HCT116 (cell line): Measurements from ENCODE around the gene CEP20. TPM values are rescaled to one million over a fixed set of nuclear protein-coding genes. Genes with fewer than 3 reads are reported as not detected.
A peak's percentile ranks its signal among the peaks of the same experiment; 100 is the strongest.

ENCODE experiments used
- ATAC-seq: fragments of 200-7000 bp; cut with Tn5 transposase; 2 replicates; pipeline ENCODE4 v1.9.1; 2020; ENCODE audit warnings: mild to moderate bottlenecking, moderate library complexity
- Bru-seq: library from RNA; stranded (reverse); fragments of 400-500 nt; gene quantifications from one replicate; lab custom pipeline; 2021; lab: Mats Ljungman, UMichigan
- BruChase-seq, 2 experiments: library from RNA; stranded (reverse); fragments of 400-500 nt; gene quantifications; one replicate each; lab custom pipeline; 2021; lab: Mats Ljungman, UMichigan
- BruUV-seq: library from RNA; stranded (reverse); fragments of 400-500 nt; replicated peaks from 2 replicates; lab custom pipeline; 2021; lab: Mats Ljungman, UMichigan
- CTCF ChIA-PET: fragments of 300-600 bp; sonication (Branson Sonifier 250); formaldehyde crosslinking; loops from one replicate; lab custom pipeline; 2021; ENCODE audit warnings: antibody characterized with exemption; lab: Charles Lee
- POLR2A ChIA-PET: fragments of 300-600, 350-600 bp; sonication (Branson Sonifier 250); formaldehyde crosslinking; loops from one replicate; lab custom pipeline; 2021; ENCODE audit warnings: antibody characterized with exemption; lab: Charles Lee
- RAD21 ChIA-PET, 2 experiments: fragments of 300-600 bp; sonication (Branson Sonifier 250); formaldehyde crosslinking; loops; one replicate each; lab custom pipeline; 2023; ENCODE audit warnings: low total read pairs in 2 of 2; ENCODE audit not compliant: uncharacterized antibody in 2 of 2, unreplicated experiment in 2 of 2, low non-redundant PET in 1 of 2; lab: Charles Lee
- DNase-seq: peaks from one replicate; pipeline ENCODE4 v3.0.0-alpha.2; 2010; ENCODE audit warnings: low read depth, low spot score
- H2AFZ ChIP-seq: fragments of 200-600 bp; shearing (Covaris generic), sonication (generic); 2 replicates; pipeline ENCODE4 v1.6.1; 2017; ENCODE audit warnings: low read depth, mixed run types, mixed read lengths, antibody characterized with exemption, low read length; ENCODE audit not compliant: poor library complexity, severe bottlenecking
- H3K27ac ChIP-seq: 2 replicates; pipeline ENCODE4 v1.5.1; 2012; ENCODE audit warnings: low read depth, low read length
- H3K27me3 ChIP-seq: fragments of 200-600 bp; sonication (generic); 2 replicates; pipeline ENCODE4 v1.6.1; 2016; ENCODE audit warnings: mixed run types, low read length, mixed read lengths; ENCODE audit not compliant: insufficient read depth
- H3K36me3 ChIP-seq, 2 experiments: fragments of 200-500 bp in 1 of 2; fragments of 200-600 bp in 1 of 2; sonication (Bioruptor generic) in 1 of 2; sonication (generic) in 1 of 2; 2 replicates each; pipeline versions ENCODE4 v1.5.1 to v1.6.1; 2014 to 2016; ENCODE audit warnings: low read length in 2 of 2, inconsistent platforms in 1 of 2, mixed read lengths in 1 of 2, mixed run types in 1 of 2; ENCODE audit not compliant: insufficient read depth in 2 of 2, control insufficient read depth in 1 of 2
- H3K4me1 ChIP-seq, 2 experiments: fragments of 200-600 bp in 1 of 2; sonication (generic) in 1 of 2; 2 replicates each; pipeline versions ENCODE4 v1.5.1 to v1.6.1; 2012 to 2017; ENCODE audit warnings: low read length in 2 of 2, inconsistent platforms in 1 of 2, mild to moderate bottlenecking in 1 of 2, mixed read lengths in 1 of 2, mixed run types in 1 of 2, moderate library complexity in 1 of 2; ENCODE audit not compliant: insufficient read depth in 2 of 2, control insufficient read depth in 1 of 2
- H3K4me2 ChIP-seq: fragments of 200-600 bp; sonication (generic); 2 replicates; pipeline ENCODE4 v1.6.1; 2017; ENCODE audit warnings: mixed run types, low read length, mixed read lengths
- H3K4me3 ChIP-seq, 2 experiments: fragments of 200-600 bp in 1 of 2; sonication (generic) in 1 of 2; replicated peaks in 1 of 2; 2 replicates each; pipeline ENCODE4 v1.5.1; 2011 to 2016; ENCODE audit warnings: low read length in 2 of 2, control low read depth in 1 of 2, low read depth in 1 of 2, mild to moderate bottlenecking in 1 of 2, mixed read lengths in 1 of 2, mixed run types in 1 of 2
- H3K79me2 ChIP-seq: fragments of 200-600 bp; sonication (generic); 2 replicates; pipeline ENCODE4 v1.6.1; 2017; ENCODE audit warnings: mild to moderate bottlenecking, mixed run types, low read length, moderate library complexity, mixed read lengths; ENCODE audit not compliant: insufficient read depth
- H3K9ac ChIP-seq: fragments of 200-600 bp; sonication (generic); 2 replicates; pipeline ENCODE4 v1.6.1; 2016; ENCODE audit warnings: low read length, mixed read lengths
- H3K9me2 ChIP-seq: fragments of 200-600 bp; sonication (generic), shearing (Covaris generic); 2 replicates; pipeline ENCODE4 v1.6.1; 2017; ENCODE audit warnings: mixed run types, mild to moderate bottlenecking, moderate library complexity; ENCODE audit not compliant: insufficient read depth
- H3K9me3 ChIP-seq, 2 experiments: fragments of 200-500 bp in 1 of 2; fragments of 200-600 bp in 1 of 2; sonication (Bioruptor generic) in 1 of 2; sonication (generic) in 1 of 2; 2 replicates each; pipeline ENCODE4 v1.6.1; 2014 to 2017; ENCODE audit warnings: low read length in 2 of 2, mixed read lengths in 2 of 2, inconsistent platforms in 1 of 2, low read depth in 1 of 2, mild to moderate bottlenecking in 1 of 2, mixed run types in 1 of 2, moderate library complexity in 1 of 2; ENCODE audit not compliant: control insufficient read depth in 1 of 2, insufficient read depth in 1 of 2
- H4K20me1 ChIP-seq: fragments of 200-600 bp; sonication (generic), shearing (Covaris generic); 2 replicates; pipeline ENCODE4 v1.6.1; 2017; ENCODE audit warnings: mixed run types, mild to moderate bottlenecking, moderate library complexity; ENCODE audit not compliant: insufficient read depth
- CBX3 ChIP-seq: IDR thresholded peaks from 2 replicates; pipeline ENCODE4 v1.6.1; 2012; ENCODE audit warnings: low read depth
- CEBPB ChIP-seq: IDR thresholded peaks from 2 replicates; pipeline ENCODE4 v1.6.1; 2012; ENCODE audit warnings: low read depth
- EGR1 ChIP-seq: IDR thresholded peaks from 2 replicates; pipeline ENCODE4 v1.6.1; 2012; ENCODE audit warnings: low read depth
- ELF1 ChIP-seq: IDR thresholded peaks from 2 replicates; pipeline ENCODE4 v1.6.1; 2012; ENCODE audit warnings: low read depth, borderline replicate concordance
- EZH2phosphoT487 ChIP-seq: fragments of 200-600 bp; IDR thresholded peaks from 2 replicates; pipeline ENCODE4 v1.6.1; 2018; ENCODE audit warnings: antibody characterized with exemption, borderline replicate concordance
- FOSL1 ChIP-seq: IDR thresholded peaks from 2 replicates; pipeline ENCODE4 v1.6.1; 2012; ENCODE audit warnings: low read depth
- JUND ChIP-seq: IDR thresholded peaks from 2 replicates; pipeline ENCODE4 v1.6.1; 2012
- POLR2A ChIP-seq: IDR thresholded peaks from 2 replicates; pipeline ENCODE4 v1.7.0; 2011; ENCODE audit warnings: borderline replicate concordance; ENCODE audit not compliant: insufficient read depth, insufficient read length; ENCODE audit errors: extremely low read depth
- POLR2AphosphoS5 ChIP-seq: IDR thresholded peaks from 2 replicates; pipeline ENCODE4 v1.6.1; 2011; ENCODE audit warnings: mild to moderate bottlenecking, low read depth, low read length, moderate library complexity
- REST ChIP-seq: IDR thresholded peaks from 2 replicates; pipeline ENCODE4 v1.6.1; 2012; ENCODE audit warnings: low read depth
- SIN3A ChIP-seq: IDR thresholded peaks from 2 replicates; pipeline ENCODE4 v1.6.1; 2012; ENCODE audit warnings: low read depth
- SP1 ChIP-seq: IDR thresholded peaks from 2 replicates; pipeline ENCODE4 v1.6.1; 2012; ENCODE audit warnings: low read depth
- YY1 ChIP-seq: IDR thresholded peaks from 2 replicates; pipeline ENCODE4 v1.6.1; 2011; ENCODE audit warnings: low read length, low read depth, moderate library complexity, mild to moderate bottlenecking; ENCODE audit not compliant: insufficient replicate concordance; ENCODE audit errors: extremely low read depth
- ZBTB33 ChIP-seq: IDR thresholded peaks from 2 replicates; pipeline ENCODE4 v1.6.1; 2011; ENCODE audit warnings: mild to moderate bottlenecking, low read length, moderate library complexity; ENCODE audit not compliant: insufficient replicate concordance; ENCODE audit errors: extremely low read depth
- ZFX ChIP-seq: fragments of 450-650 bp; IDR thresholded peaks from 2 replicates; pipeline ENCODE4 v1.6.1; 2017
- ZNF274 ChIP-seq: fragments of 200-500 bp; sonication (Bioruptor generic); IDR thresholded peaks from 2 replicates; pipeline ENCODE4 v1.6.1; 2014; ENCODE audit warnings: mild to moderate bottlenecking, low read depth, low read length, inconsistent platforms
- intact Hi-C: fragments of 100-400 bp; cut with micrococcal nuclease; formaldehyde crosslinking; loops from 2 replicates; pipeline ENCODE4 v1.10.0; 2022
- long read RNA-seq: library from polyadenylated mRNA; unstranded; transcript quantifications from one replicate; pipeline ENCODE4 v2.0.0, GENCODE V29; 2021; ENCODE audit not compliant: unreplicated experiment
- polyA plus RNA-seq: library from polyadenylated mRNA; unstranded; fragments of >200 nt; gene quantifications from 2 replicates; pipeline ENCODE4 v1.2.1, GENCODE V29; 2012; ENCODE audit warnings: missing spikeins
- total RNA-seq: library from RNA; stranded (reverse); gene quantifications from one replicate; pipeline ENCODE4 v1.2.1, GENCODE V29; 2021; ENCODE audit not compliant: unreplicated experiment
- TF ChIP-seq, protein P1 (sequence below): IDR thresholded peaks from 2 replicates; pipeline ENCODE4 v1.6.1; 2012

The CEP20 gene
- 67.7 TPM for total RNA-seq
- polyA plus RNA-seq, result 29.2 and 36.3 TPM in 2 replicates
- percentile 89 among the genes with signal in this experiment for Bru-seq, nascent RNA
- BruChase-seq, experiment 1, labeled RNA remaining after a 6-hour chase, result percentile 95 among the genes with signal in this experiment
- percentile 89 among the genes with signal in this experiment for BruChase-seq, experiment 2, labeled RNA remaining after a 2-hour chase
- long read RNA-seq, transcript FOPNL-201 (5 exons, 2,275 nt), result major isoform, 179 of 212 reads
- long read RNA-seq, transcript FOPNL-207 (4 exons, 530 nt), result minor isoform, 5 of 212 reads
- long read RNA-seq, partial matches to known transcripts, result 1 of 212 reads
- long read RNA-seq, other reads (novel, unspliced or antisense), result 21 of 212 reads

- peak within 1 kb of the TSS; percentile 88 to 99 for H3K4me3 ChIP-seq
- TF ChIP-seq JUND (no peak), CBX3 (no peak), EGR1 (peak; percentile 57; the same call in 1 of the 2 replicates), POLR2AphosphoS5 (peak; percentile 83), ZNF274 (no peak), REST (no peak), EZH2phosphoT487 (no peak), SP1 (peak; percentile 89), POLR2A (no peak), CEBPB (no peak), SIN3A (peak; percentile 11; the same call in 1 of the 2 replicates), FOSL1 (no peak), YY1 (peak; percentile 93), ELF1 (no peak; the same call in 1 of the 2 replicates), ZBTB33 (no peak), ZFX (peak; percentile 84)
- TF ChIP-seq, protein P1, sequence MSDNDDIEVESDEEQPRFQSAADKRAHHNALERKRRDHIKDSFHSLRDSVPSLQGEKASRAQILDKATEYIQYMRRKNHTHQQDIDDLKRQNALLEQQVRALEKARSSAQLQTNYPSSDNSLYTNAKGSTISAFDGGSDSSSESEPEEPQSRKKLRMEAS, result no peak
- TF ChIP-seq, all 23 proteins: peak for 6
- Histone ChIP-seq H4K20me1 (no peaks in the 10 kb centered on the region), H3K79me2 (peaks cover 50% of the 10 kb centered on the region), H3K27me3 (no peaks in the 10 kb centered on the region), H2AFZ (no peak within 1 kb of the TSS), H3K36me3 (peaks cover 0 to 2% of the 10 kb centered on the region in 2 experiments; a peak in 2 of 4 replicates), H3K9ac (peak within 1 kb of the TSS; percentile 94), H3K4me1 (peaks cover 9 to 21% of the 10 kb centered on the region in 2 experiments; a peak in 3 of 4 replicates), H3K9me2 (no peaks in the 10 kb centered on the region), H3K4me2 (peak within 1 kb of the TSS; percentile 77), H3K27ac (peak within 1 kb of the TSS; percentile 74), H3K9me3 (no peaks in the 10 kb centered on the region)
- RAD21 ChIA-PET, result interaction anchor here in 1 of 2 experiments (0.9 to 1.6 kb wide), 2 partner anchors 11 to 14 kb away, joined by 3 read pairs; no protein-coding TSS in a partner anchor
- BruUV-seq, result TSS peak; percentile 81
- ATAC-seq (peak; percentile 99), DNase-seq (peak; percentile 97)
- CTCF ChIA-PET, result interaction anchor here (0.6 to 2.1 kb wide), 3 partner anchors 11 to 127 kb away, joined by 3 to 19 read pairs (median 3); no protein-coding TSS in a partner anchor
- POLR2A ChIA-PET, result interaction anchor here (0.8 to 1.6 kb wide), 15 partner anchors 8 to 134 kb away, joined by 3 to 18 read pairs (median 4); no protein-coding TSS in a partner anchor
- intact Hi-C loops, result loop anchor here (5.0 kb wide), 1 partner anchor 134 kb away; no protein-coding TSS in a partner anchor
Measured at GRCh38 chr16:15888072-15888976, at the start of gene CEP20. Gene CEP20 (minus strand): TSS chr16:15888603. CDS start chr16:15888585, 18 bp downstream.
